ENCODE data around the gene ATG3.

- TF ChIP-seq CTCF (conservative IDR thresholded peaks at IDR 0.05 in 1 of 2, IDR thresholded peaks at IDR 0.05 in 1 of 2; ENCODE audit: low read depth in 1 of 2, low read length in 2 of 2) (no peak), EZH2 (IDR thresholded peaks at IDR 0.05; ENCODE audit: low read length, missing control alignments) (no peak)
These were observed 15.5 kb downstream of the ATG3 start for GRCh38 chr3:112546216-112546759.
